ENCODE measurements around the gene RNF208. TPM values are rescaled to one million over a fixed set of nuclear protein-coding genes. Genes with fewer than 3 reads are reported as not detected.

RNF208 gene
- total RNA-seq, 1 donor from 2014 or later = 12.1 TPM

GRCh38 chr9:137176302-137177182, 45.5 kb downstream of the RNF208 start:
- H3K27ac Mint-ChIP-seq = no peak overlapping the region
- H3K27me3 Mint-ChIP-seq = peaks cover 14% of the 10 kb centered on the region
- DNase-seq (ENCODE audit: extremely low spot score, unreplicated experiment) = no peak
- H3K4me3 Mint-ChIP-seq = no peak overlapping the region
- no peaks in the 10 kb centered on the region for H3K4me1 Mint-ChIP-seq (ENCODE audit: unreplicated experiment)
- H3K9me3 Mint-ChIP-seq = no peaks in the 10 kb centered on the region
- peak; percentile 69 for TF ChIP-seq CTCF (conservative IDR thresholded peaks at IDR 0.05)
- H3K36me3 Mint-ChIP-seq = no peaks in the 10 kb centered on the region

GRCh38 chr9:137175345-137175961, 46.6 kb downstream of the RNF208 start:
- DNase-seq (ENCODE audit: extremely low spot score, unreplicated experiment) = no peak
- Mint-ChIP-seq H3K27ac (no peak overlapping the region), H3K9me3 (no peaks in the 10 kb centered on the region), H3K4me3 (no peak overlapping the region), H3K27me3 (peaks cover 20% of the 10 kb centered on the region), H3K36me3 (no peaks in the 10 kb centered on the region), H3K4me1 (ENCODE audit: unreplicated experiment) (no peaks in the 10 kb centered on the region)
- TF ChIP-seq CTCF (conservative IDR thresholded peaks at IDR 0.05) = peak; percentile 29

- H3K9me3 Mint-ChIP-seq = no peaks in the 10 kb centered on the region
- H3K4me1 Mint-ChIP-seq (ENCODE audit: unreplicated experiment) = no peaks in the 10 kb centered on the region
- no peak overlapping the region for H3K27ac Mint-ChIP-seq
- no peaks in the 10 kb centered on the region for H3K36me3 Mint-ChIP-seq
- no peak for DNase-seq (ENCODE audit: extremely low spot score, unreplicated experiment)
- no peak overlapping the region for H3K4me3 Mint-ChIP-seq
- TF ChIP-seq CTCF (conservative IDR thresholded peaks at IDR 0.05) = peak; percentile 10
- peaks cover 26% of the 10 kb centered on the region for H3K27me3 Mint-ChIP-seq
Measured at GRCh38 chr9:137174722-137175293, 47.2 kb downstream of the RNF208 start.

- Mint-ChIP-seq H3K36me3 (no peaks in the 10 kb centered on the region), H3K27me3 (peaks cover 26% of the 10 kb centered on the region), H3K4me1 (ENCODE audit: unreplicated experiment) (no peaks in the 10 kb centered on the region), H3K4me3 (no peak overlapping the region), H3K27ac (no peak overlapping the region), H3K9me3 (no peaks in the 10 kb centered on the region)
- DNase-seq (ENCODE audit: extremely low spot score, unreplicated experiment) = no peak
- TF ChIP-seq CTCF (conservative IDR thresholded peaks at IDR 0.05) = no peak
Measured at GRCh38 chr9:137173796-137174664, 48.0 kb downstream of the RNF208 start.

Measured in type B pancreatic cell (in vitro differentiated cells).